PFSK-1 (cell line): Measurements from ENCODE around the gene MAFG.

Experiments used
- FOXP2 ChIP-seq: optimal IDR thresholded peaks from 2 replicates; pipeline ENCODE3; 2011; ENCODE audit warnings: borderline replicate concordance, control low read depth, inconsistent platforms; ENCODE audit not compliant: insufficient read depth; ENCODE audit errors: extremely low read length, extremely low read depth
- POLR2AphosphoS5 ChIP-seq: IDR thresholded peaks from 2 replicates; pipeline ENCODE4 v1.6.1; 2012; ENCODE audit warnings: low read depth, mild to moderate bottlenecking, control low read depth, low read length, moderate library complexity
- SIN3A ChIP-seq: IDR thresholded peaks from 2 replicates; pipeline ENCODE4 v1.6.1; 2012; ENCODE audit warnings: mild to moderate bottlenecking, low read length, moderate library complexity, borderline replicate concordance; ENCODE audit not compliant: insufficient read depth
- TAF1 ChIP-seq: IDR thresholded peaks from 2 replicates; pipeline ENCODE4 v1.6.1; 2012; ENCODE audit warnings: low read length, control low read depth, borderline replicate concordance; ENCODE audit not compliant: insufficient read depth
- TF ChIP-seq, protein P1 (sequence below), 2 experiments: IDR thresholded peaks; 2 replicates each; pipeline versions ENCODE4 v1.6.1 to v1.8.0; 2011 to 2012; ENCODE audit warnings: low read depth in 2 of 2, low read length in 2 of 2, control low read depth in 1 of 2, inconsistent platforms in 1 of 2, mild to moderate bottlenecking in 1 of 2, moderate library complexity in 1 of 2; ENCODE audit not compliant: insufficient read depth in 1 of 2

The MAFG gene

DNA sequence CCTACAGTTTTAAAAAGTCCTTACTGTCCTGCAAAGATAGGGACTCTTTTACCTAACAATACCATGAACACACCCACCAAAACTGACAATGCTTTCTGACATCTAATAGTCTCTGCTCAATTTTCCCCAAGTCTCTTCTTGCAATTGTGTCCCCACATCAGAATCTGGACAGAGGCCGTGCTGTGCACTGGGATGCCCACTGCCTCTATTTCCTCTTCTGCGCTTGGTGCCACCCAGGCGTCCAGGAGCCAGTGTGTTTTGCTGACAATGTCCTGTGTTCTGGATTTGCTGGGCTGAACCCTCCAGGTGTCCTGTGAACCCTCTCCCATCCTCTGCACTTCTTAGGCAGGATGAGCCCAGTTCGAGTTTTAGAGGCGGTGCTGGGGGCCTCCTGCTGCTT, 50.0 kb downstream of the MAFG start:
- no peak for TF ChIP-seq TAF1
- no peak for TF ChIP-seq FOXP2
- TF ChIP-seq SIN3A = no peak
- TF ChIP-seq POLR2AphosphoS5 = no peak
- TF ChIP-seq, protein P1, sequence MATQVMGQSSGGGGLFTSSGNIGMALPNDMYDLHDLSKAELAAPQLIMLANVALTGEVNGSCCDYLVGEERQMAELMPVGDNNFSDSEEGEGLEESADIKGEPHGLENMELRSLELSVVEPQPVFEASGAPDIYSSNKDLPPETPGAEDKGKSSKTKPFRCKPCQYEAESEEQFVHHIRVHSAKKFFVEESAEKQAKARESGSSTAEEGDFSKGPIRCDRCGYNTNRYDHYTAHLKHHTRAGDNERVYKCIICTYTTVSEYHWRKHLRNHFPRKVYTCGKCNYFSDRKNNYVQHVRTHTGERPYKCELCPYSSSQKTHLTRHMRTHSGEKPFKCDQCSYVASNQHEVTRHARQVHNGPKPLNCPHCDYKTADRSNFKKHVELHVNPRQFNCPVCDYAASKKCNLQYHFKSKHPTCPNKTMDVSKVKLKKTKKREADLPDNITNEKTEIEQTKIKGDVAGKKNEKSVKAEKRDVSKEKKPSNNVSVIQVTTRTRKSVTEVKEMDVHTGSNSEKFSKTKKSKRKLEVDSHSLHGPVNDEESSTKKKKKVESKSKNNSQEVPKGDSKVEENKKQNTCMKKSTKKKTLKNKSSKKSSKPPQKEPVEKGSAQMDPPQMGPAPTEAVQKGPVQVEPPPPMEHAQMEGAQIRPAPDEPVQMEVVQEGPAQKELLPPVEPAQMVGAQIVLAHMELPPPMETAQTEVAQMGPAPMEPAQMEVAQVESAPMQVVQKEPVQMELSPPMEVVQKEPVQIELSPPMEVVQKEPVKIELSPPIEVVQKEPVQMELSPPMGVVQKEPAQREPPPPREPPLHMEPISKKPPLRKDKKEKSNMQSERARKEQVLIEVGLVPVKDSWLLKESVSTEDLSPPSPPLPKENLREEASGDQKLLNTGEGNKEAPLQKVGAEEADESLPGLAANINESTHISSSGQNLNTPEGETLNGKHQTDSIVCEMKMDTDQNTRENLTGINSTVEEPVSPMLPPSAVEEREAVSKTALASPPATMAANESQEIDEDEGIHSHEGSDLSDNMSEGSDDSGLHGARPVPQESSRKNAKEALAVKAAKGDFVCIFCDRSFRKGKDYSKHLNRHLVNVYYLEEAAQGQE (IDR thresholded peaks at IDR 0.05; ENCODE audit: insufficient read depth in 1 of 2, low read depth in 2 of 2, low read length in 2 of 2) = no peak

DNA sequence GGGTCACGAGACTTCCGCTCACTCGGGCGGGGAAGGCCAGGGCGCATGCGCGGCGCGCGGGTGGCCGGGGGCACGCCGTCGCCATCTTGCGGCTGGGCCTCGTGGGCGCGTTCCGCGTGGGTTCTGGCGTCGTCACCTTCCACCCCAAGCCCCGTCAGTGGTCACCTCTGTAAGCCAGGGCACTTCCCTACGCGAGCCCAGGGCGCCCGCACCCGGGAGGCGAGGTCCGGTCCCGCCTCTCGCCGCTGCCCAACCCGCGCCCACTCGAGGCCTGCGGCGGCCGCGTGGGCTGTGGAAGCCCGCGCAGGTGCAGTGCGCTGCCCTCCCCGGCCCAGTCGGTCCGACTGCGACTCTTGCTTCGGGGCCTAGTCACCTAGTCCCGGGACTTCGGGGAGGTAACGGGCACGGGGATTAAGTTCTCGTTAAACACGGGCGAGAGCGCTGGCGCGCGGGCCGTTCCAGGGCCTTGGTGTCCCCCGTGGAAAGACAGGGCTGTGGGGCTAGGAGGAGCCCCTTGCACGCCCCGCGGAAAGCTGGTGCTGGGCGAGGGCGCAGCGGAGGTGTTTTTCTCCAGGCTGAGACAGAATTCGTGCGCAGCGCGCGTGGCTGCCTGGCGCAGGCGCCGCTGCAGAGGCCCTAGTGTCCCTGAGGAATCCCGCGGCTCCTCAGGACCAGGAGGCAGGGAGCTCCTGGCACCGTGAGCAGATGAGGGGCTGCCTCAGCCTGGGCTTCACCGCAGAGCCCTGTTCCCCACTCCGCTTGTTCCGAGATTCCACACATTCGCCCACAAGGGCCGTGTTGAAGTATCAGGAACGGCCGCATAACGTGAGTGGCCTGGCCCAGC, 55.9 kb downstream of the MAFG start:
- no peak for TF ChIP-seq FOXP2
- TF ChIP-seq POLR2AphosphoS5 = peak; percentile 16; the same call in 1 of the 2 replicates
- TF ChIP-seq, protein P1 (IDR thresholded peaks at IDR 0.05; ENCODE audit: insufficient read depth in 1 of 2, low read depth in 2 of 2, low read length in 2 of 2) = peak in 1 of 2 experiments; percentile 46; a peak in 1 of 4 replicates

DNA sequence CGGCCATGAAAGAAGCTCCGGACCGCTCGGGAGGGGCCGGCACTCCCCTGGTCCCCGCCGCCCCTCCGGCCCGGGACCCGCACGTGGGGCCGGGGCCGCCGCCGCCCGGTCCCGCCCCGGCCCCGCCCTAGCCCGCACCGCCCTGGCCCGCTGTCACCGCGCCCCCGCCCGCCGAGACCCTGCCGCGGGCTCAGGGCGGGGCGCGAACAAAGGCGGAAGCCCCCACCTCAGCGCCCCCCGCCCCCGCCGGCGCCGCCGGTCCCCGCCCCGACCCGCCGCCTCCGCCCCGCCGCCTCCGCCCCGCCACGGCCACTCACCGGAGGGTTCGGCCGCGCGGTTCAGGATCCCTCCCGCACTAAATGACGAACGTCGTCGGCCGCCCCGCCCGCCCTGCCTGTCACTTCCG, 56.6 kb downstream of the MAFG start, which contains the start of gene ARHGDIA:
ARHGDIA (minus strand) TSS at position 357 of the 406 bp plus-strand sequence. CDS start 1,407 bp downstream, outside the sequence.
- TF ChIP-seq FOXP2 (no peak), POLR2AphosphoS5 (peak; percentile 67; the same call in 1 of the 2 replicates), TAF1 (peak; percentile 87), SIN3A (no peak)
- TF ChIP-seq, protein P1 (IDR thresholded peaks at IDR 0.05; ENCODE audit: insufficient read depth in 1 of 2, low read depth in 2 of 2, low read length in 2 of 2) = no peak

DNA sequence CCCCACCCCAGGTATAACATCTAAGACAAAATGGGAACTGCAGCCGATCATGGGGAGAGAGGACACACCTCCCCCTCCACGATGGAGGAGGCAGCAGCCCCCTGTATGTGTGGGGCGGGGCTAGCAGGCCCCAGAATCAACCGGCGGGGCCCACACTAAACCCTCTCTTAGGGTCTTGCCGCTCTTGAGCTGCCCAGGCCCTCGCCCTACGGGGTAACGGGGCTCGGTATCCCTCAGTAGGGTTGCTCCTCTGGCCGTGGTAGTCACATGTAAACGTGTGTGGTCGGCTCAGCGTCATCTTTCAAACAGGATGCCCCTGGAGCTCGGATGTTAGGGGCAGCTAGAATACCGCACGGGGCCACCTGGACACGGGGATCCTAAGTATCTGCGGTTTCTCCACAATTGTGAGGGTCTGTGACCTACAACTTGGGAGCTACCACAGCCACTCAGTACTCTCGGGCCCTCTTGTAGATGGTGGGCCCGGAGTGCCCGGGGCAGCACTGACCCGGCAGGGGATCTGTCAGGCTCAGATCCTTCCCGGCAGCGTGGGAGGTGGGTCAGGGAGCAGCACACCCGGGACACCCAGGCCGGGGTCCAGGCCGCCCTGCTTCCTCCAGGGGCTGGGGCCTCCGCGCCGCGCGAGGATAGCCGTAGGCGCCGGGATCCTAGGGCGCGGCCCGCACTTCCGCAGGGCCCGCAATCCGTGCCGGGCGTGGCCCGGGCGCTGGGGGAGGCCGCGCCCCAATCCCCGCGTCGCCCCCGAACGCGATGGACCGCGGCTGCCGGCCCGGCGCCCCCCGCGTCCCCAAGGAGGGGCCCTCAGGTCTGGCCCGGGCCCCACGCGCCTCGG, 57.2 kb downstream of the MAFG start:
- TF ChIP-seq POLR2AphosphoS5 = peak; percentile 4; the same call in 1 of the 2 replicates
- TF ChIP-seq, protein P1 (IDR thresholded peaks at IDR 0.05; ENCODE audit: insufficient read depth in 1 of 2, low read depth in 2 of 2, low read length in 2 of 2) = 0 out of 4 replicates have a peak, but pooled peaks of 1 of the 2 experiments have one; percentile 10
- TF ChIP-seq TAF1 = no peak; the same call in 1 of the 2 replicates
- TF ChIP-seq SIN3A = peak; percentile 10; the same call in 1 of the 2 replicates
